ENCODE results near the gene ST7L.

Gene ST7L

GRCh38 chr1:112505878-112506277 lies 113.1 kb downstream of the ST7L start:
- no peak for DNase-seq (ENCODE audit: extremely low read depth, insufficient read length)
- Histone ChIP-seq H3K36me3 (ENCODE audit: control insufficient read depth, insufficient read depth, low read length) (no peaks in the 10 kb centered on the region), H3K27me3 (replicated peaks; ENCODE audit: control insufficient read depth, insufficient read depth, low read length) (peaks cover 2% of the 10 kb centered on the region), H3K4me3 (replicated peaks; ENCODE audit: low read depth, low read length) (no peak overlapping the region)
- TF ChIP-seq CTCF (IDR thresholded peaks at IDR 0.05; ENCODE audit: insufficient read depth, low read length, poor library complexity, severe bottlenecking), result no peak

- Histone ChIP-seq H3K4me3 (replicated peaks; ENCODE audit: low read depth, low read length) (no peak overlapping the region), H3K27me3 (replicated peaks; ENCODE audit: control insufficient read depth, insufficient read depth, low read length) (peaks cover 2% of the 10 kb centered on the region), H3K36me3 (ENCODE audit: control insufficient read depth, insufficient read depth, low read length) (no peaks in the 10 kb centered on the region)
- DNase-seq (ENCODE audit: extremely low read depth, insufficient read length), result no peak
- no peak for TF ChIP-seq CTCF (IDR thresholded peaks at IDR 0.05; ENCODE audit: insufficient read depth, low read length, poor library complexity, severe bottlenecking)
Observed at GRCh38 chr1:112505400-112505785, 113.5 kb downstream of the ST7L start.

DNA sequence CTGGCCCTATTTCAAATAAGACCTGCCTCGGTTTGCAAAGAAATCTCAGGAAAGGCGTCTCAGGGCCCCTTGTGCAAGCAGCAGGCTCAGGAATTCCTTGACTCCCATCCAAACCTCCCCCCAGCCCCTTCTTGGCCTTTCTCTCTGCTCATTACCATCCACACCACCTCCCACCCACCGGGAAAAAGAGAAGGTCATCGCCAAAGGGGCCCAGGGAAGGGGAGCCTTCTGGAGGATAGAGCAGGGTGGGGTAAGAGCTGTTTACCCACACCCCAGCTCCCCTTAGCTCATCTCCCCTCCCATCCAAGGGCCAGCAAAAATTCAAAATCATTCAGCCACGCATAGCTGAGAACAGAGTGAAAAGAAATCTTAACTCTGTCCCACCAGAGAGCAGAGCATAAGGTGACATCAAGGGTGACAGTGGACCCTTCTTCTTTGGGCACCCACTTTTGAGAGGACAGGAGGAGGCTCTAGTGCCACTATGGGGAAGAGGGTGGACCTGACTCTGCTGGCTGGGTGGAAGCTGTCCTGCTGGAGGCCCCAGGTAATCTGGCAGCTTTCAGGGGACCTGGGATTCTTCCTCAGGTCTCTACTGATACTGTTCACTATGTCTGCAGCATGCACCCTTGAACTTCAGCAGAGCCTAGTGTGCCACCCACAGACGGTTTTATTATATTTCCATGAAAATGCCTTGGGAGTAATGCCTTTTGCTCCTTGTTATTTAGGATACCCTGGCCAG lies 114.1 kb downstream of the ST7L start:
- Histone ChIP-seq H3K27me3 (replicated peaks; ENCODE audit: control insufficient read depth, insufficient read depth, low read length) (peaks cover 2% of the 10 kb centered on the region), H3K36me3 (ENCODE audit: control insufficient read depth, insufficient read depth, low read length) (no peaks in the 10 kb centered on the region)

GRCh38 chr1:112504001-112504660 lies 114.8 kb downstream of the ST7L start:
- TF ChIP-seq CTCF (IDR thresholded peaks at IDR 0.05; ENCODE audit: insufficient read depth, low read length, poor library complexity, severe bottlenecking), result no peak
- no peak for DNase-seq (ENCODE audit: extremely low read depth, insufficient read length)
- peaks cover 2% of the 10 kb centered on the region for H3K27me3 ChIP-seq (replicated peaks; ENCODE audit: control insufficient read depth, insufficient read depth, low read length)

More for the DNA sequence above, 114.1 kb downstream of the ST7L start:
- TF ChIP-seq CTCF (IDR thresholded peaks at IDR 0.05; ENCODE audit: insufficient read depth, low read length, poor library complexity, severe bottlenecking), result no peak
- DNase-seq (ENCODE audit: extremely low read depth, insufficient read length), result no peak
- H3K4me3 ChIP-seq (replicated peaks; ENCODE audit: low read depth, low read length), result no peak overlapping the region

GRCh38 chr1:112502826-112503225 lies 116.1 kb downstream of the ST7L start:
- H3K27me3 ChIP-seq (replicated peaks; ENCODE audit: control insufficient read depth, insufficient read depth, low read length), result peaks cover 2% of the 10 kb centered on the region
- H3K4me3 ChIP-seq (replicated peaks; ENCODE audit: low read depth, low read length), result no peak overlapping the region
- DNase-seq (ENCODE audit: extremely low read depth, insufficient read length), result no peak
- no peak for TF ChIP-seq CTCF (IDR thresholded peaks at IDR 0.05; ENCODE audit: insufficient read depth, low read length, poor library complexity, severe bottlenecking)
- no peaks in the 10 kb centered on the region for H3K36me3 ChIP-seq (ENCODE audit: control insufficient read depth, insufficient read depth, low read length)

More at GRCh38 chr1:112504001-112504660, 114.8 kb downstream of the ST7L start:
- Histone ChIP-seq H3K4me3 (replicated peaks; ENCODE audit: low read depth, low read length) (no peak overlapping the region), H3K36me3 (ENCODE audit: control insufficient read depth, insufficient read depth, low read length) (no peaks in the 10 kb centered on the region)
